Cardiac muscle cell (in vitro differentiated cells and primary cell): ENCODE data around the gene TRAF5. TPM values are rescaled to one million over a fixed set of nuclear protein-coding genes. Genes with fewer than 3 reads are reported as not detected.
A peak's percentile ranks its signal among the peaks of the same experiment; 100 is the strongest.
"Not testable (repeated sequence)": the region's sequence is repeated elsewhere in the genome, so short reads cannot be mapped to it uniquely, and the experiment has no call there.

ENCODE experiments used
- DNase-seq, 2 donors: peaks; one replicate each; pipeline versions ENCODE4 v3.0.0 to v3.0.0-alpha.2; 2010 to 2017; ENCODE audit warnings: low read depth in 1 of 2, low spot score in 1 of 2
- H3K27ac ChIP-seq: fragments of 200-600 bp; sonication (generic); 2 replicates; pipeline ENCODE4 v1.5.1; 2016
- H3K27me3 ChIP-seq: fragments of 200-600 bp; sonication (generic); 2 replicates; pipeline ENCODE4 v1.6.0; 2016; ENCODE audit warnings: control low read depth
- H3K36me3 ChIP-seq: fragments of 200-600 bp; sonication (generic); 2 replicates; pipeline ENCODE4 v1.5.1; 2016; ENCODE audit warnings: control low read depth
- H3K4me1 ChIP-seq: fragments of 200-600 bp; sonication (generic); 2 replicates; pipeline ENCODE4 v1.8.1; 2017; ENCODE audit warnings: low read depth, mild to moderate bottlenecking, mixed run types
- H3K4me3 ChIP-seq: fragments of 200-600 bp; sonication (generic); 2 replicates; pipeline ENCODE4 v1.5.1; 2016; ENCODE audit warnings: mild to moderate bottlenecking
- H3K9me3 ChIP-seq: fragments of 200-600 bp; sonication (generic); 2 replicates; pipeline ENCODE4 v1.5.1; 2017; ENCODE audit warnings: low read depth, mild to moderate bottlenecking, control low read depth
- CTCF ChIP-seq: IDR thresholded peaks from 2 replicates; pipeline ENCODE4 v1.5.1; 2012; ENCODE audit warnings: low read depth, mild to moderate bottlenecking, low read length
- polyA plus RNA-seq: library from polyadenylated mRNA; unstranded; fragments of >200 nt; fragmentation: Nextera tagmentation; extraction: Ambion mirVana; gene quantifications from 2 replicates; pipeline ENCODE4 v1.2.1, GENCODE V29; 2016
- total RNA-seq: library from RNA; depleted of rRNA; stranded (reverse); fragments of >200 nt; gene quantifications from 2 replicates; pipeline ENCODE4 v1.2.3, GENCODE V29; 2016

TRAF5 gene
- total and polyA plus RNA-seq, 2 experiments from 2014 or later = 3.9 to 8.7 TPM

DNA sequence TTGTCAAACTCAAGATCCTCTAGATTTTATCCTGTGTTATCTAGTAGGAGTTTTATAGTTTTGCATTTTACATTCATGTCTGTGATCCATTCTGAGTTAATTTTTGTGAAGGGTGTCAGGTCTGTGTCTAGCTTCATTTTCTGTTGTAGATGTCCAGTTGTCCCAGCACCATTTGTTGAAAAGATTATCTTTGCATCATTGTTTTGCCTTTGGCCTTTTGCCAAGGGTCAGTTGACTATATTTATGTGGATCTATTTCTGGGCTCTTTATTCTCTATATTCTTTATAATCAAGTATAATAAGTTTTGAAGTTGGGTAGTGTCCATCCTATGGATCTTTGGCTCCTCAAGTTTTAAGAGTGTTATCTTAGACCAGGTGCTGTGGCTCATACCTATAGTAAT is 21.9 kb downstream of the TRAF5 start:
- Histone ChIP-seq H3K27ac (no peak overlapping the region), H3K4me3 (no peak overlapping the region), H3K9me3 (no peaks in the 10 kb centered on the region), H3K4me1 (no peaks in the 10 kb centered on the region), H3K27me3 (no peaks in the 10 kb centered on the region), H3K36me3 (no peaks in the 10 kb centered on the region)
- DNase-seq = no peak
- TF ChIP-seq CTCF = no peak

DNA sequence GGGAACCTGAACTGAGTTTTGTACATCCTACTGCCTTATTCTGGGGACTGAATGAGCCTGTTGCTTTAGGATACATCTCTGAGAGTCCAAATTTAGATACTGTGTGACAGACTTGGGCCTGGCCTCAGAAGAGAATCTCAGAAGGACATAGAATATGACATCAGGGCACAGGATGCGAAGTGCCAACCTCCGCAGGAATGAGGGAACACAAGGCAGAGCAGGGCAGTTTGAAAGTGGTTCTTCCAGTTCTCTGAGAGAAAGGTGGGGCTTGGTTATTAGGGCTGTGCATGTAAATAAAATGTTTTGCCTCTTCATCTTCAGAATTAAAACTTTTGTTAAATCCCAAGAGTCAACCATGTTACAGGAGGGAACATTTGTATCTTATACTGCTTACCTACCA is 23.1 kb downstream of the TRAF5 start:
- DNase-seq = no peak

DNA sequence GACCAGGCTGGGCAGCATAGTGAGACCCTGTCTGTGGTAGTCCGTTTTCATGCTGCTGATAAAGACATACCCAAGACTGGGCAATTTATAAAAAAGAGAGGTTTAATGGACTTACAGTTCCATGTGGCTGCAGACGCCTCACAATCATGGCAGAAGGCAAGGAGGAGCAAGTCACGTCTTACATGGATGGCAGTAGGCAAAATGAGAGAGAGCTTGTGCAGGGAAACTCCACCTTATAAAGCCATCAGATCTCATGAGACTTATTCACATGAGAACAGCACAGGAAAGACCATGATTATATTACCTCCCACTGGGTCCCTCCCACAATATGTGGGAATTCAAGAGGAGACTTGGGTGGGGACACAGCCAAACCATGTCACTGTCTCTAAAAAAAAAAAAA is 25.4 kb downstream of the TRAF5 start:
- not testable (repeated sequence) for H3K27ac ChIP-seq, DNase-seq, H3K9me3 ChIP-seq, H3K36me3 ChIP-seq, H3K27me3 ChIP-seq, H3K4me1 ChIP-seq, H3K4me3 ChIP-seq

More for the DNA sequence above, 23.1 kb downstream of the TRAF5 start:
- H3K36me3 ChIP-seq = no peaks in the 10 kb centered on the region
- no peak for TF ChIP-seq CTCF
- no peak overlapping the region for H3K27ac ChIP-seq
- no peaks in the 10 kb centered on the region for H3K27me3 ChIP-seq
- H3K4me1 ChIP-seq = no peaks in the 10 kb centered on the region
- no peak overlapping the region for H3K4me3 ChIP-seq
- H3K9me3 ChIP-seq = no peaks in the 10 kb centered on the region

DNA sequence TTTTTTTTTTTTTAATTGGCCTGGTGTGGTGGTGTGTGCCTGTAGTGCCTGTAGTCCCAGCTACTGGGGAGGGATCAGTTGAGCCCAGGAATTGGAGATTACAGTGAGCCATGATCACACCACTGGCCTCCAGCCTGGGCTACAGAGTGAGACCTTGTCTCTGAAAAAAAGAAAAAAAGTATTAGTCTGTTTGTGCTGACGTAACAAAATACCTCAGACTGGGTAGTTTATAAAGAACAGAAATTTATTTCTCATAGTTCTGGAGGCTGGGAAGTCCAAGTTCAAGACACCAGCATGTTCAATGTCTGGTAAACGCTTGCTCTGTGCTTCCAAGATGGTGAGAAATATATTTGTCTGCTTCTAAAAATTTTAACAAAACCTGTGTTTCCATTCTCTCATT is 25.8 kb downstream of the TRAF5 start:
- DNase-seq = no peak

GRCh38 chr1:211352985-211353515 is 26.4 kb downstream of the TRAF5 start:
- H3K27ac ChIP-seq = no peak overlapping the region
- no peaks in the 10 kb centered on the region for H3K9me3 ChIP-seq
- H3K4me3 ChIP-seq = no peak overlapping the region
- H3K4me1 ChIP-seq = no peaks in the 10 kb centered on the region
- no peaks in the 10 kb centered on the region for H3K27me3 ChIP-seq
- H3K36me3 ChIP-seq = no peaks in the 10 kb centered on the region
- peak; percentile 78 for TF ChIP-seq CTCF
- DNase-seq = peak; percentile 17 to 21

More for the DNA sequence above, 25.8 kb downstream of the TRAF5 start:
- Histone ChIP-seq H3K36me3 (no peaks in the 10 kb centered on the region), H3K27me3 (no peaks in the 10 kb centered on the region), H3K9me3 (no peaks in the 10 kb centered on the region), H3K27ac (no peak overlapping the region), H3K4me1 (no peaks in the 10 kb centered on the region), H3K4me3 (no peak overlapping the region)
- TF ChIP-seq CTCF = no peak

- no peak overlapping the region for H3K27ac ChIP-seq
- DNase-seq = no peak
- no peaks in the 10 kb centered on the region for H3K36me3 ChIP-seq
- H3K9me3 ChIP-seq = no peaks in the 10 kb centered on the region
- no peaks in the 10 kb centered on the region for H3K27me3 ChIP-seq
- H3K4me1 ChIP-seq = no peaks in the 10 kb centered on the region
- H3K4me3 ChIP-seq = no peak overlapping the region
- no peak for TF ChIP-seq CTCF
These were observed 27.1 kb downstream of the TRAF5 start for GRCh38 chr1:211353562-211354212.
